HEK293 (cell line): ENCODE results near the gene MKRN1.

ENCODE experiments used
- CTCF ChIA-PET: fragments of 350-600 bp; formaldehyde crosslinking; extraction: SDS; loops from one replicate; lab custom pipeline; 2021; ENCODE audit warnings: antibody characterized with exemption; lab: Yijun Ruan, JAX
- POLR2A ChIA-PET: fragments of 300-600 bp; formaldehyde crosslinking; extraction: SDS; loops from one replicate; lab custom pipeline; 2020; ENCODE audit warnings: antibody characterized with exemption, inconsistent platforms; lab: Yijun Ruan, JAX
- H3K27ac ChIP-seq: fragments of 200-500 bp; sonication (Bioruptor generic); 2 replicates; pipeline ENCODE4 v1.5.1; 2014; ENCODE audit warnings: low read depth, low read length, control low read depth, inconsistent platforms; ENCODE audit errors: extremely low read depth
- H3K36me3 ChIP-seq, 2 experiments: fragments of 200-500 bp in 1 of 2; sonication (Bioruptor generic) in 1 of 2; 1 replicate in 1 of 2; 2 replicates in 1 of 2; pipeline ENCODE4 v1.5.1; 2014 to 2017; ENCODE audit warnings: inconsistent platforms in 2 of 2, low read length in 2 of 2; ENCODE audit not compliant: control insufficient read depth in 2 of 2, insufficient read depth in 1 of 2
- H3K4me1 ChIP-seq: fragments of 200-500 bp; sonication (Bioruptor generic); 2 replicates; pipeline ENCODE4 v1.5.1; 2014; ENCODE audit warnings: mild to moderate bottlenecking, low read length, inconsistent platforms; ENCODE audit not compliant: control insufficient read depth, insufficient read depth
- H3K4me3 ChIP-seq: 2 replicates; pipeline ENCODE4 v1.5.1; 2011; ENCODE audit warnings: low read depth, mild to moderate bottlenecking, control low read depth, low read length, moderate library complexity
- H3K9me3 ChIP-seq: fragments of 200-500 bp; sonication (Bioruptor generic); 2 replicates; pipeline ENCODE4 v1.5.1; 2014; ENCODE audit warnings: low read depth, low read length, inconsistent platforms; ENCODE audit not compliant: control insufficient read depth, insufficient read depth
- KLF1 ChIP-seq: fragments of 450-650 bp; formaldehyde crosslinking; IDR thresholded peaks from 2 replicates; pipeline ENCODE4 v1.5.1; 2016; ENCODE audit warnings: missing biosample characterization, missing genetic modification characterization
- SP3 ChIP-seq: fragments of 450-650 bp; formaldehyde crosslinking; IDR thresholded peaks from 2 replicates; pipeline ENCODE4 v1.5.1; 2016; ENCODE audit warnings: missing biosample characterization, missing genetic modification characterization
- TCF7L2 ChIP-seq: IDR thresholded peaks from 2 replicates; pipeline ENCODE4 v1.6.1; 2011; ENCODE audit warnings: low read depth, mild to moderate bottlenecking, inconsistent platforms, low read length, moderate library complexity, borderline replicate concordance
- TRIM28 ChIP-seq: IDR thresholded peaks from 2 replicates; pipeline ENCODE4 v1.6.1; 2011; ENCODE audit warnings: low read length, control low read depth, borderline replicate concordance
- YY1 ChIP-seq: fragments of 450-650 bp; formaldehyde crosslinking; IDR thresholded peaks from 2 replicates; pipeline ENCODE4 v1.5.1; 2018; ENCODE audit warnings: missing biosample characterization, missing genetic modification characterization
- ZBTB17 ChIP-seq: fragments of 450-650 bp; formaldehyde crosslinking; IDR thresholded peaks from 2 replicates; pipeline ENCODE4 v1.5.1; 2016; ENCODE audit warnings: missing biosample characterization, missing genetic modification characterization
- ZBTB48 ChIP-seq: fragments of 450-650 bp; formaldehyde crosslinking; IDR thresholded peaks from 2 replicates; pipeline ENCODE4 v1.5.1; 2016; ENCODE audit warnings: missing biosample characterization, missing genetic modification characterization
- ZNF10 ChIP-seq: fragments of 450-650 bp; formaldehyde crosslinking; IDR thresholded peaks from 2 replicates; pipeline ENCODE4 v1.5.1; 2017; ENCODE audit warnings: missing biosample characterization, missing genetic modification characterization
- ZNF169 ChIP-seq: fragments of 450-650 bp; formaldehyde crosslinking; IDR thresholded peaks from 2 replicates; pipeline ENCODE4 v1.5.1; 2016; ENCODE audit warnings: missing biosample characterization, missing genetic modification characterization
- ZNF221 ChIP-seq: fragments of 450-650 bp; formaldehyde crosslinking; IDR thresholded peaks from 2 replicates; pipeline ENCODE4 v1.5.1; 2017; ENCODE audit warnings: missing biosample characterization, missing genetic modification characterization, borderline replicate concordance
- ZNF335 ChIP-seq: fragments of 450-650 bp; formaldehyde crosslinking; conservative IDR thresholded peaks from 2 replicates; pipeline ENCODE4 v1.5.1; 2016; ENCODE audit warnings: missing biosample characterization, missing genetic modification characterization
- ZNF350 ChIP-seq: fragments of 450-650 bp; formaldehyde crosslinking; IDR thresholded peaks from 2 replicates; pipeline ENCODE4 v1.5.0; 2017; ENCODE audit warnings: missing biosample characterization, mild to moderate bottlenecking, missing genetic modification characterization
- ZNF426 ChIP-seq: fragments of 450-650 bp; formaldehyde crosslinking; IDR thresholded peaks from 2 replicates; pipeline ENCODE4 v1.5.1; 2017; ENCODE audit warnings: missing biosample characterization, missing genetic modification characterization, mild to moderate bottlenecking, inconsistent platforms, moderate library complexity
- ZNF473 ChIP-seq: fragments of 450-650 bp; formaldehyde crosslinking; IDR thresholded peaks from 2 replicates; pipeline ENCODE4 v1.5.1; 2017; ENCODE audit warnings: missing biosample characterization, missing genetic modification characterization
- ZNF514 ChIP-seq: fragments of 450-650 bp; formaldehyde crosslinking; IDR thresholded peaks from 2 replicates; pipeline ENCODE4 v1.5.1; 2016; ENCODE audit warnings: missing biosample characterization, missing genetic modification characterization
- ZNF530 ChIP-seq: fragments of 450-650 bp; formaldehyde crosslinking; IDR thresholded peaks from 2 replicates; pipeline ENCODE4 v1.5.1; 2016; ENCODE audit warnings: low read depth, missing biosample characterization, missing genetic modification characterization
- ZNF600 ChIP-seq: fragments of 450-650 bp; formaldehyde crosslinking; IDR thresholded peaks from 2 replicates; pipeline ENCODE4 v1.5.1; 2016; ENCODE audit warnings: missing biosample characterization, missing genetic modification characterization
- ZNF623 ChIP-seq: fragments of 450-650 bp; formaldehyde crosslinking; IDR thresholded peaks from 2 replicates; pipeline ENCODE4 v1.5.1; 2016; ENCODE audit warnings: missing biosample characterization, missing genetic modification characterization
- ZNF664 ChIP-seq: fragments of 450-650 bp; formaldehyde crosslinking; IDR thresholded peaks from 2 replicates; pipeline ENCODE4 v1.5.1; 2016; ENCODE audit warnings: missing biosample characterization, missing genetic modification characterization
- ZNF792 ChIP-seq: fragments of 450-650 bp; formaldehyde crosslinking; IDR thresholded peaks from 2 replicates; pipeline ENCODE4 v1.5.1; 2016; ENCODE audit warnings: missing biosample characterization, missing genetic modification characterization
- ZSCAN23 ChIP-seq: fragments of 450-650 bp; formaldehyde crosslinking; IDR thresholded peaks from 2 replicates; pipeline ENCODE4 v1.5.1; 2016; ENCODE audit warnings: missing biosample characterization, missing genetic modification characterization
- TF ChIP-seq, protein P1 (sequence below): fragments of 450-650 bp; formaldehyde crosslinking; IDR thresholded peaks from 2 replicates; pipeline ENCODE4 v1.5.1; 2016; ENCODE audit warnings: missing biosample characterization, missing genetic modification characterization
- TF ChIP-seq, protein P2 (sequence below): fragments of 450-650 bp; formaldehyde crosslinking; IDR thresholded peaks from 2 replicates; pipeline ENCODE4; 2016; ENCODE audit warnings: missing biosample characterization, missing genetic modification characterization
- TF ChIP-seq, protein P3 (sequence below): fragments of 450-650 bp; formaldehyde crosslinking; IDR thresholded peaks from 2 replicates; pipeline ENCODE4 v1.5.1; 2016; ENCODE audit warnings: missing biosample characterization, missing genetic modification characterization
- TF ChIP-seq, protein P4 (sequence below): fragments of 450-650 bp; formaldehyde crosslinking; IDR thresholded peaks from 2 replicates; pipeline ENCODE4 v1.5.1; 2017; ENCODE audit warnings: missing biosample characterization, missing genetic modification characterization
- TF ChIP-seq, protein P5 (sequence below): fragments of 450-650 bp; formaldehyde crosslinking; IDR thresholded peaks from 2 replicates; pipeline ENCODE4 v1.5.1; 2016; ENCODE audit warnings: missing biosample characterization, missing genetic modification characterization

The MKRN1 gene

DNA sequence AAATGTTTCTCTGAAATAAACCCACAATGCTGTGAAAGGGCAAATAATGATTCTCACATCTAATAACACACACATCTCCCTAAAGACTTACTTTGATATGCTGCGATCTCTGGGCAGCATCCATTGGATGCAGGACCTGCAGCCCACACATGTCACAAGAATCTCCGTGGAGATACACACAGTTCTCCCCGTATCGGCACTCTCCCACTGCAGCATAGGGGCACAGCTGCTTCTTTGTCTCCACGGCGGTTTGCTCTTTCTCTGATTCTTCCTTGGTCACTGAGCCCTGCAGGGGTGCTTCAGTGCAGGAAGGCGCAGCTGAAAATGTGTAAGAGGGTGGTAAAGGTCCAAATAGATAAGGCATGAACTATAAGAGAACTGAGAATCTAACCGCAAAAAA is 20.4 kb downstream of the MKRN1 start (continued):
- TF ChIP-seq, protein P1, sequence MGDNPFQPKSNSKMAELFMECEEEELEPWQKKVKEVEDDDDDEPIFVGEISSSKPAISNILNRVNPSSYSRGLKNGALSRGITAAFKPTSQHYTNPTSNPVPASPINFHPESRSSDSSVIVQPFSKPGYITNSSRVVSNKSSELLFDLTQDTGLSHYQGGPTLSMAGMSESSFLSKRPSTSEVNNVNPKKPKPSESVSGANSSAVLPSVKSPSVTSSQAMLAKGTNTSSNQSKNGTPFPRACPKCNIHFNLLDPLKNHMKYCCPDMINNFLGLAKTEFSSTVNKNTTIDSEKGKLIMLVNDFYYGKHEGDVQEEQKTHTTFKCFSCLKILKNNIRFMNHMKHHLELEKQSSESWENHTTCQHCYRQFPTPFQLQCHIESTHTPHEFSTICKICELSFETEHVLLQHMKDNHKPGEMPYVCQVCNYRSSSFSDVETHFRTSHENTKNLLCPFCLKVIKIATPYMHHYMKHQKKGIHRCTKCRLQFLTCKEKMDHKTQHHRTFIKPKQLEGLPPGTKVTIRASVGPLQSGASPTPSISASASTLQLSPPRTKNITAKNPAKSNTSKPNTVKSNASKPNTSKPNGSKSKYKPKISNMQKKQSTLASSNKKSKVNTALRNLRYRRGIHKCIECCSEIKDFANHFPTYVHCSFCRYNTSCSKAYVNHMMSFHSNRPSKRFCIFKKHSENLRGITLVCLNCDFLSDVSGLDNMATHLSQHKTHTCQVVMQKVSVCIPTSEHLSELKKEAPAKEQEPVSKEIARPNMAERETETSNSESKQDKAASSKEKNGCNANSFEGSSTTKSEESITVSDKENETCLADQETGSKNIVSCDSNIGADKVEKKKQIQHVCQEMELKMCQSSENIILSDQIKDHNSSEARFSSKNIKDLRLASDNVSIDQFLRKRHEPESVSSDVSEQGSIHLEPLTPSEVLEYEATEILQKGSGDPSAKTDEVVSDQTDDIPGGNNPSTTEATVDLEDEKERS (tag by site-specific recombination): no peak
- no peak for TF ChIP-seq ZNF169
- no peak for TF ChIP-seq SP3 (tag by site-specific recombination)
- no peak for TF ChIP-seq ZNF600
- TF ChIP-seq, all 188 proteins: peak for 0

DNA sequence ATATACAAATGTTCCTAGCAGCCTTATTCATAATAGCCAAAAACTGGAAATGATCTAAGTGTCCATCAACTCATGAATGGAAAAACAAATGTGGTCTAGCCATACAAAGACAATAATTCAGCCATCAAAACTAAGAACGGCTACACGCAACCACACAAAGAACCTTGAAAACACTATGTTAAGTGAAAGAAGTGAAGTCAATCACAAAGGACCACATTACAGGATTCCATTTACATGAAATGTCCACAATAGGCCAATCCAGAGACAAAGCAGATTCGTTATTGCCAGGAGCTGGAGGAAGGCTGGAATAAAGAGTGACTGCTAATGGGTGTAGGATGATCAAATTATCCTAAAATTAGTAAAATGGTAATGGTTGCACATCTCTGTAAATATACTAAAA is 21.1 kb downstream of the MKRN1 start:
- peaks cover 8 to 91% of the 10 kb centered on the region in 2 experiments; a peak in 2 of 3 replicates for H3K36me3 ChIP-seq
- no peak overlapping the region for H3K4me3 ChIP-seq
- no peak overlapping the region for H3K27ac ChIP-seq
- TF ChIP-seq ZBTB17 (tag by site-specific recombination): no peak
- TF ChIP-seq, protein P2, sequence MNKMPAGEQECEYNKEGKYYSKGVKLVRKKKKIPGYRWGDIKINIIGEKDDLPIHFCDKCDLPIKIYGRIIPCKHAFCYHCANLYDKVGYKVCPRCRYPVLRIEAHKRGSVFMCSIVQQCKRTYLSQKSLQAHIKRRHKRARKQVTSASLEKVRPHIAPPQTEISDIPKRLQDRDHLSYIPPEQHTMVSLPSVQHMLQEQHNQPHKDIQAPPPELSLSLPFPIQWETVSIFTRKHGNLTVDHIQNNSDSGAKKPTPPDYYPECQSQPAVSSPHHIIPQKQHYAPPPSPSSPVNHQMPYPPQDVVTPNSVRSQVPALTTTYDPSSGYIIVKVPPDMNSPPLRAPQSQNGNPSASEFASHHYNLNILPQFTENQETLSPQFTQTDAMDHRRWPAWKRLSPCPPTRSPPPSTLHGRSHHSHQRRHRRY: no peak
- TF ChIP-seq, all 188 proteins: peak for 0
- Histone ChIP-seq H3K4me1 (no peaks in the 10 kb centered on the region), H3K9me3 (no peaks in the 10 kb centered on the region)
- POLR2A ChIA-PET: no interaction called here
- CTCF ChIA-PET: no interaction called here

DNA sequence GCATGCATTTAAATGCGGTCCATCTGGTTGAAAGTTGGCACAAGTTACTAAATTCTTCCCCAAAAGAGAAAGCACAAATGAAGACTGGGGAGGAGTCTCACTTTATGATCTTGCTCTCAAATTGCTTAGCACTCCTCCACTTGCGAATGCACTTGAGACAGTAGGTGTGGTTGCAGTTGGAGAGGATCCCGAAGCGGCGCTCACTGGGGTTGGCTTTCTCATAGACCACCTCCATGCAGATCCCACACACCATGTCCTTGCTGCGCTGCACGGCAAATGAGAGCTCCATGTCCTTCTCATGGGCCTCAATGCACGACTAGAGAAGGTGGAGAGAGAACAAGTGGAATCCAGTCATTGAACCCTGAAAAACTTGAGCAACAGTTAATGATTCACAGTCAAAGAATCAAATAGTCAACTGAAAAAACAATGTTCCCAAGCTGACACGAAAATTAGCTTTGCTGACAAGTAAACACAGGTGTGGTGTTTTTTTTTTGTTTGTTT is 22.7 kb downstream of the MKRN1 start:
- CTCF ChIA-PET: interaction anchor here (0.7 to 3.1 kb wide), 4 partner anchors 13 to 399 kb away, joined by 3 to 15 read pairs (median 4); no protein-coding TSS in a partner anchor
- Histone ChIP-seq H3K36me3 (peaks cover 7 to 78% of the 10 kb centered on the region in 2 experiments; a peak in 2 of 3 replicates), H3K4me1 (no peaks in the 10 kb centered on the region), H3K4me3 (no peak overlapping the region), H3K9me3 (no peaks in the 10 kb centered on the region), H3K27ac (no peak overlapping the region)
- TF ChIP-seq ZNF335 (tag by site-specific recombination) (no peak), ZNF221 (tag by site-specific recombination) (no peak), ZNF10 (tag by site-specific recombination) (no peak), TRIM28 (no peak), ZNF623 (tag by site-specific recombination) (no peak), ZSCAN23 (tag by site-specific recombination) (no peak), ZNF530 (tag by site-specific recombination) (no peak), ZBTB48 (no peak), TCF7L2 (no peak), ZNF350 (no peak), ZNF426 (tag by site-specific recombination) (no peak), KLF1 (tag by site-specific recombination) (no peak), YY1 (tag by site-specific recombination) (no peak), ZNF792 (tag by site-specific recombination) (no peak), ZNF664 (tag by site-specific recombination) (no peak), ZNF514 (no peak), ZNF473 (tag by site-specific recombination) (no peak)
- TF ChIP-seq, protein P3, sequence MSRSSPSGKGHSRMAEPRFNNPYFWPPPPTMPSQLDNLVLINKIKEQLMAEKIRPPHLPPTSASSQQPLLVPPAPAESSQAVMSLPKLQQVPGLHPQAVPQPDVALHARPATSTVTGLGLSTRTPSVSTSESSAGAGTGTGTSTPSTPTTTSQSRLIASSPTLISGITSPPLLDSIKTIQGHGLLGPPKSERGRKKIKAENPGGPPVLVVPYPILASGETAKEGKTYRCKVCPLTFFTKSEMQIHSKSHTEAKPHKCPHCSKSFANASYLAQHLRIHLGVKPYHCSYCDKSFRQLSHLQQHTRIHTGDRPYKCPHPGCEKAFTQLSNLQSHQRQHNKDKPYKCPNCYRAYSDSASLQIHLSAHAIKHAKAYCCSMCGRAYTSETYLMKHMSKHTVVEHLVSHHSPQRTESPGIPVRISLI (tag by site-specific recombination): no peak
- TF ChIP-seq, protein P4, sequence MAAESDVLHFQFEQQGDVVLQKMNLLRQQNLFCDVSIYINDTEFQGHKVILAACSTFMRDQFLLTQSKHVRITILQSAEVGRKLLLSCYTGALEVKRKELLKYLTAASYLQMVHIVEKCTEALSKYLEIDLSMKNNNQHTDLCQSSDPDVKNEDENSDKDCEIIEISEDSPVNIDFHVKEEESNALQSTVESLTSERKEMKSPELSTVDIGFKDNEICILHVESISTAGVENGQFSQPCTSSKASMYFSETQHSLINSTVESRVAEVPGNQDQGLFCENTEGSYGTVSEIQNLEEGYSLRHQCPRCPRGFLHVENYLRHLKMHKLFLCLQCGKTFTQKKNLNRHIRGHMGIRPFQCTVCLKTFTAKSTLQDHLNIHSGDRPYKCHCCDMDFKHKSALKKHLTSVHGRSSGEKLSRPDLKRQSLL: no peak
- TF ChIP-seq, protein P5, sequence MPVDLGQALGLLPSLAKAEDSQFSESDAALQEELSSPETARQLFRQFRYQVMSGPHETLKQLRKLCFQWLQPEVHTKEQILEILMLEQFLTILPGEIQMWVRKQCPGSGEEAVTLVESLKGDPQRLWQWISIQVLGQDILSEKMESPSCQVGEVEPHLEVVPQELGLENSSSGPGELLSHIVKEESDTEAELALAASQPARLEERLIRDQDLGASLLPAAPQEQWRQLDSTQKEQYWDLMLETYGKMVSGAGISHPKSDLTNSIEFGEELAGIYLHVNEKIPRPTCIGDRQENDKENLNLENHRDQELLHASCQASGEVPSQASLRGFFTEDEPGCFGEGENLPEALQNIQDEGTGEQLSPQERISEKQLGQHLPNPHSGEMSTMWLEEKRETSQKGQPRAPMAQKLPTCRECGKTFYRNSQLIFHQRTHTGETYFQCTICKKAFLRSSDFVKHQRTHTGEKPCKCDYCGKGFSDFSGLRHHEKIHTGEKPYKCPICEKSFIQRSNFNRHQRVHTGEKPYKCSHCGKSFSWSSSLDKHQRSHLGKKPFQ (tag by site-specific recombination): no peak
- POLR2A ChIA-PET: no interaction called here
